Renal cortical epithelial cell (primary cell): ENCODE data around the gene LAMA4. TPM values are rescaled to one million over a fixed set of nuclear protein-coding genes. Genes with fewer than 3 reads are reported as not detected.
"Not testable (repeated sequence)": the region's sequence is repeated elsewhere in the genome, so short reads cannot be mapped to it uniquely, and the experiment has no call there.

Experiments used
- DNase-seq: peaks from one replicate; pipeline ENCODE4 v3.0.0-alpha.2; 2011; ENCODE audit warnings: low read depth
- total RNA-seq: library from RNA; depleted of rRNA; stranded (reverse); fragments of >200 nt; gene quantifications from 2 replicates; pipeline ENCODE4 v1.2.3, GENCODE V29; 2014

Gene LAMA4
- total RNA-seq, 1 donor from 2014 or later, result 54.0 TPM

GRCh38 chr6:112216662-112217551 lies 37.5 kb downstream of the LAMA4 start:
- peak; percentile 97 for DNase-seq

- DNase-seq, result no peak
These were observed 38.7 kb downstream of the LAMA4 start for GRCh38 chr6:112215488-112216284.

GRCh38 chr6:112214739-112215269 lies 39.6 kb downstream of the LAMA4 start:
- DNase-seq, result peak; percentile 43

GRCh38 chr6:112210852-112211251 lies 43.5 kb downstream of the LAMA4 start:
- DNase-seq, result no peak

GRCh38 chr6:112209131-112209530 lies 45.2 kb downstream of the LAMA4 start:
- DNase-seq, result no peak

- no peak for DNase-seq
These were observed 46.6 kb downstream of the LAMA4 start for GRCh38 chr6:112207776-112208175.

GRCh38 chr6:112207131-112207530 lies 47.2 kb downstream of the LAMA4 start:
- DNase-seq, result no peak

GRCh38 chr6:112206110-112206458 lies 48.3 kb downstream of the LAMA4 start:
- no peak for DNase-seq

- peak; percentile 95 for DNase-seq
These were observed 48.8 kb downstream of the LAMA4 start for GRCh38 chr6:112205427-112206109.

GRCh38 chr6:112204350-112204706 lies 50.0 kb downstream of the LAMA4 start:
- no peak for DNase-seq

GRCh38 chr6:112203577-112204349 lies 50.6 kb downstream of the LAMA4 start:
- peak; percentile 99 for DNase-seq

GRCh38 chr6:112202639-112203341 lies 51.6 kb downstream of the LAMA4 start:
- DNase-seq, result no peak

- not testable (repeated sequence) for DNase-seq
These were observed 54.0 kb downstream of the LAMA4 start for GRCh38 chr6:112200185-112200914.

GRCh38 chr6:112199001-112199403 lies 55.4 kb downstream of the LAMA4 start:
- DNase-seq, result no peak

GRCh38 chr6:112198582-112198981 lies 55.8 kb downstream of the LAMA4 start:
- no peak for DNase-seq

- DNase-seq, result no peak
These were observed 56.7 kb downstream of the LAMA4 start for GRCh38 chr6:112197636-112198035.

GRCh38 chr6:112196306-112196705 lies 58.1 kb downstream of the LAMA4 start:
- no peak for DNase-seq

GRCh38 chr6:112195166-112195565 lies 59.2 kb downstream of the LAMA4 start:
- DNase-seq, result no peak

GRCh38 chr6:112194511-112194910 lies 59.9 kb downstream of the LAMA4 start:
- DNase-seq, result peak; percentile 83

- DNase-seq, result no peak
These were observed 60.8 kb downstream of the LAMA4 start for GRCh38 chr6:112193535-112194051.
